Cardiac fibroblast (primary cell): ENCODE data around the gene ZSCAN25.
A peak's percentile ranks its signal among the peaks of the same experiment; 100 is the strongest.

Source experiments
- DNase-seq, 2 donors: peaks; one replicate each; pipeline versions ENCODE4 v3.0.0 to v3.0.0-alpha.2; 2010; ENCODE audit warnings: low read depth in 2 of 2
- H3K4me3 ChIP-seq, 2 donors: replicated peaks in 1 of 2; 1 replicate in 1 of 2; 2 replicates in 1 of 2; pipeline ENCODE4 v1.5.1; 2011; ENCODE audit warnings: low read depth in 2 of 2, low read length in 2 of 2, mild to moderate bottlenecking in 2 of 2, moderate library complexity in 1 of 2
- CTCF ChIP-seq: IDR thresholded peaks from one replicate; pipeline ENCODE4 v1.5.1; 2011; ENCODE audit warnings: low read depth, mild to moderate bottlenecking, low read length, inconsistent platforms

ZSCAN25 gene

GRCh38 chr7:99672573-99672972 is 55.8 kb downstream of the ZSCAN25 start:
- TF ChIP-seq CTCF: no peak
- no peak for DNase-seq
- no peak overlapping the region for H3K4me3 ChIP-seq

GRCh38 chr7:99674995-99675742 is 58.4 kb downstream of the ZSCAN25 start:
- H3K4me3 ChIP-seq: no peak overlapping the region
- no peak for DNase-seq
- no peak for TF ChIP-seq CTCF

- H3K4me3 ChIP-seq: no peak overlapping the region
- no peak for TF ChIP-seq CTCF
- DNase-seq: no peak
Measured at GRCh38 chr7:99677013-99677647, 60.4 kb downstream of the ZSCAN25 start.

- no peak for TF ChIP-seq CTCF
- no peak for DNase-seq
- no peak overlapping the region for H3K4me3 ChIP-seq
Measured at GRCh38 chr7:99677648-99678045, 60.9 kb downstream of the ZSCAN25 start.

- TF ChIP-seq CTCF: no peak
- DNase-seq: peak in 1 of 2 donors; percentile 19
- H3K4me3 ChIP-seq: no peak overlapping the region
Measured at GRCh38 chr7:99679032-99679399, 62.3 kb downstream of the ZSCAN25 start.

- no peak for DNase-seq
- TF ChIP-seq CTCF: no peak
- H3K4me3 ChIP-seq: no peak within 1 kb of the TSS
Measured at GRCh38 chr7:99679400-99680191, 62.9 kb downstream of the ZSCAN25 start, which contains the start of gene CYP3A5. Gene CYP3A5, minus strand, starts transcription at chr7:99679996. Its CDS starts 100 bp downstream, at chr7:99679896.
